Subcutaneous abdominal adipose tissue (tissue), 5 donors: ENCODE measurements around the gene FAM193A.

Experiments used
- H3K27ac ChIP-seq: one replicate; pipeline ENCODE4 v1.7.0; 2013; ENCODE audit warnings: low read depth, mild to moderate bottlenecking, inconsistent platforms, low read length, moderate library complexity
- H3K27me3 ChIP-seq, 5 donors: one replicate each; pipeline ENCODE4 v1.7.0; 2013; ENCODE audit warnings: low read length in 5 of 5, inconsistent platforms in 1 of 5; ENCODE audit not compliant: control insufficient read depth in 5 of 5, insufficient read depth in 4 of 5
- H3K36me3 ChIP-seq, 5 donors: one replicate each; pipeline ENCODE4 v1.7.0; 2013; ENCODE audit warnings: low read length in 5 of 5; ENCODE audit not compliant: control insufficient read depth in 5 of 5, insufficient read depth in 5 of 5
- H3K4me1 ChIP-seq, 5 donors: one replicate each; pipeline ENCODE4 v1.7.0; 2013; ENCODE audit warnings: low read length in 5 of 5, mild to moderate bottlenecking in 3 of 5, moderate library complexity in 1 of 5; ENCODE audit not compliant: control insufficient read depth in 5 of 5, insufficient read depth in 5 of 5
- H3K4me3 ChIP-seq, 5 donors: one replicate each; pipeline ENCODE4 v1.7.0; 2013; ENCODE audit warnings: low read length in 5 of 5, low read depth in 1 of 5
- H3K9ac ChIP-seq, 5 donors: one replicate each; pipeline ENCODE4 v1.7.0; 2013; ENCODE audit warnings: low read length in 5 of 5, mild to moderate bottlenecking in 4 of 5, moderate library complexity in 3 of 5
- H3K9me3 ChIP-seq, 5 donors: one replicate each; pipeline ENCODE4 v1.7.0; 2013; ENCODE audit warnings: low read length in 5 of 5; ENCODE audit not compliant: control insufficient read depth in 5 of 5
- donor health status: healthy.
- donor health status: healthy.
- donor health status: healthy.
- donor health status: healthy.
- donor health status: healthy.

The FAM193A gene

GRCh38 chr4:2712261-2712842 is 175.9 kb downstream of the FAM193A start:
- Histone ChIP-seq H3K4me1 (peaks cover 4 to 26% (median 18%) of the 10 kb centered on the region in 5 donors), H3K27ac (no peak overlapping the region), H3K9ac (no peak overlapping the region), H3K4me3 (no peak overlapping the region), H3K9me3 (no peaks in the 10 kb centered on the region), H3K27me3 (no peaks in the 10 kb centered on the region), H3K36me3 (peaks cover 0 to 29% (median 16%) of the 10 kb centered on the region in 5 donors)

- Histone ChIP-seq H3K27ac (peak overlapping the region; percentile 56), H3K36me3 (peaks cover 0 to 28% (median 17%) of the 10 kb centered on the region in 5 donors), H3K9me3 (no peaks in the 10 kb centered on the region), H3K27me3 (no peaks in the 10 kb centered on the region), H3K4me3 (no peak overlapping the region), H3K4me1 (peaks cover 4 to 26% (median 18%) of the 10 kb centered on the region in 5 donors), H3K9ac (no peak overlapping the region)
Measured at GRCh38 chr4:2713337-2713736, 176.9 kb downstream of the FAM193A start.

- Histone ChIP-seq H3K27me3 (no peaks in the 10 kb centered on the region), H3K4me3 (no peak overlapping the region), H3K9ac (no peak overlapping the region), H3K36me3 (peaks cover 0 to 30% (median 18%) of the 10 kb centered on the region in 5 donors), H3K27ac (peak overlapping the region; percentile 56), H3K4me1 (peaks cover 4 to 26% (median 18%) of the 10 kb centered on the region in 5 donors), H3K9me3 (no peaks in the 10 kb centered on the region)
Measured at GRCh38 chr4:2714061-2714770, 177.8 kb downstream of the FAM193A start.

- Histone ChIP-seq H3K9ac (no peak overlapping the region), H3K27ac (peak overlapping the region; percentile 56), H3K4me1 (peaks cover 4 to 26% (median 18%) of the 10 kb centered on the region in 5 donors), H3K4me3 (no peak overlapping the region), H3K36me3 (peaks cover 0 to 33% (median 20%) of the 10 kb centered on the region in 5 donors), H3K9me3 (no peaks in the 10 kb centered on the region), H3K27me3 (no peaks in the 10 kb centered on the region)
Measured at GRCh38 chr4:2714918-2715317, 178.5 kb downstream of the FAM193A start.

GRCh38 chr4:2715426-2715825 is 179.0 kb downstream of the FAM193A start:
- Histone ChIP-seq H3K4me1 (peaks cover 4 to 26% (median 18%) of the 10 kb centered on the region in 5 donors), H3K36me3 (peaks cover 0 to 37% (median 25%) of the 10 kb centered on the region in 5 donors), H3K27ac (no peak overlapping the region), H3K4me3 (no peak overlapping the region), H3K9ac (no peak overlapping the region), H3K27me3 (no peaks in the 10 kb centered on the region), H3K9me3 (no peaks in the 10 kb centered on the region)

GRCh38 chr4:2716236-2716635 is 179.8 kb downstream of the FAM193A start:
- no peaks in the 10 kb centered on the region for H3K9me3 ChIP-seq
- no peak overlapping the region for H3K9ac ChIP-seq
- H3K36me3 ChIP-seq, result peaks cover 0 to 42% (median 29%) of the 10 kb centered on the region in 5 donors
- no peak overlapping the region for H3K4me3 ChIP-seq
- peaks cover 4 to 26% (median 18%) of the 10 kb centered on the region in 5 donors for H3K4me1 ChIP-seq
- no peak overlapping the region for H3K27ac ChIP-seq
- H3K27me3 ChIP-seq, result no peaks in the 10 kb centered on the region

- Histone ChIP-seq H3K27me3 (no peaks in the 10 kb centered on the region), H3K4me3 (no peak overlapping the region), H3K27ac (no peak overlapping the region), H3K9ac (no peak overlapping the region), H3K9me3 (no peaks in the 10 kb centered on the region), H3K36me3 (peaks cover 0 to 47% (median 37%) of the 10 kb centered on the region in 5 donors), H3K4me1 (no peaks in the 10 kb centered on the region)
Measured at GRCh38 chr4:2721586-2721985, 185.1 kb downstream of the FAM193A start.

GRCh38 chr4:2722033-2722432 is 185.6 kb downstream of the FAM193A start:
- peaks cover 0 to 42% (median 32%) of the 10 kb centered on the region in 5 donors for H3K36me3 ChIP-seq
- no peaks in the 10 kb centered on the region for H3K4me1 ChIP-seq
- H3K9me3 ChIP-seq, result no peaks in the 10 kb centered on the region
- no peaks in the 10 kb centered on the region for H3K27me3 ChIP-seq
- no peak overlapping the region for H3K27ac ChIP-seq
- H3K4me3 ChIP-seq, result no peak overlapping the region
- no peak overlapping the region for H3K9ac ChIP-seq

DNA sequence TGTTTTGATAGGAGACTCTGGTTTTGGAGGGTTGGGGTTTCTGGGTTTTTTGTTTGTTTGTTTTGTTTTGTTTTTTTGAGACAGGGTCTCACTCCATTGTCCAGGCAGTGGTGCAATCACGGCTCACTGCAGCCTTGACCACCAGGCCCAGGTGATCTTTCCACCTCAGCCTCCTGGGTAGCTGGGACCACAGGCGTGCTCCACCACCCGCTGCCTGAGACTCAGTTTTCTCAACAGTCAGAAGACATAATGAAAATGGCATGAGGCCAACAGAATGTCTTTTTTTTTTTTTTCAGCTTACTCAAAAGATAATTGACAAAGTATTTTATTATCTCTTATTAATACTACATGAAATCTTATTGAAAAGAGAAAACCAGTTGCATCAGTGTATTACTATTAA is 187.3 kb downstream of the FAM193A start:
- H3K9me3 ChIP-seq, result no peaks in the 10 kb centered on the region
- no peak overlapping the region for H3K9ac ChIP-seq
- no peak overlapping the region for H3K27ac ChIP-seq
- H3K4me3 ChIP-seq, result no peak overlapping the region
- no peaks in the 10 kb centered on the region for H3K4me1 ChIP-seq
- H3K36me3 ChIP-seq, result peaks cover 0 to 38% (median 28%) of the 10 kb centered on the region in 5 donors
- H3K27me3 ChIP-seq, result no peaks in the 10 kb centered on the region

DNA sequence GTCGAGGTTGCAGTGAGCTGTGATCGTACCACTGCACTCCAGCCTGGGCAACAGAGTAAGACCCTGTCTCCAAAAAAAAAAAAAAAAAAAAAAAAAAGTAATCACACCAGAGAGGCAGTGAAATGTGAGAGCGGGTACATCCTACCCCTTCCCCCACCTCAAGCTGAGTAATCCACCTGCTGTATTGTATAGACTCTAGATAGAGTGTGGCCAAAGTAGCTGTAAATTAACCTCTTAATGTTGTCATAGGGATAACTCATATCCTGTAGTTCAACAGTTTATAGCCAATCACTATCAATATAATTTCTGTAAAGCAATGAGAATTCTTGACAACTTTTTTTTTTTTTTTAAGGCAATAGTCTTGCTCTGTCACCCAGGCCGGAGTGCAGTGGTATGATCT is 188.9 kb downstream of the FAM193A start:
- no peaks in the 10 kb centered on the region for H3K4me1 ChIP-seq
- H3K36me3 ChIP-seq, result peaks cover 0 to 41% (median 32%) of the 10 kb centered on the region in 5 donors
- no peak overlapping the region for H3K9ac ChIP-seq
- no peaks in the 10 kb centered on the region for H3K27me3 ChIP-seq
- no peak overlapping the region for H3K4me3 ChIP-seq
- H3K27ac ChIP-seq, result no peak overlapping the region
- H3K9me3 ChIP-seq, result no peaks in the 10 kb centered on the region
